Neutrophil (primary cell): ENCODE measurements around the gene ATP5ME.

Experiments
- H3K27ac ChIP-seq: fragments of 200-600 bp; sonication (generic); 2 replicates; pipeline ENCODE4 v1.5.1; 2016; ENCODE audit warnings: mild to moderate bottlenecking, moderate library complexity
- H3K27me3 ChIP-seq: fragments of 200-600 bp; sonication (generic); 2 replicates; pipeline ENCODE4 v1.6.0; 2016; ENCODE audit warnings: mild to moderate bottlenecking
- H3K36me3 ChIP-seq: fragments of 200-600 bp; sonication (generic); 2 replicates; pipeline ENCODE4 v1.5.1; 2017
- H3K4me1 ChIP-seq, 2 experiments: fragments of 200-600 bp in 1 of 2; sonication (generic) in 1 of 2; 1 replicate in 1 of 2; 2 replicates in 1 of 2; pipeline versions ENCODE4 v1.5.1 to v1.6.1; 2013 to 2016; ENCODE audit warnings: low read depth in 1 of 2, low read length in 1 of 2, mild to moderate bottlenecking in 1 of 2, moderate library complexity in 1 of 2; ENCODE audit not compliant: control insufficient read depth in 1 of 2, insufficient read depth in 1 of 2
- H3K4me3 ChIP-seq, 2 experiments: fragments of 200-600 bp in 1 of 2; sonication (generic) in 1 of 2; 1 replicate in 1 of 2; 2 replicates in 1 of 2; pipeline ENCODE4 v1.5.1; 2013 to 2016; ENCODE audit warnings: low read depth in 1 of 2, low read length in 1 of 2, mild to moderate bottlenecking in 1 of 2, moderate library complexity in 1 of 2
- H3K9me3 ChIP-seq: fragments of 200-600 bp; sonication (generic); 2 replicates; pipeline ENCODE4 v1.5.1; 2016
- CTCF ChIP-seq: fragments of 200-600 bp; sonication (generic); IDR thresholded peaks from 2 replicates; pipeline ENCODE4 v1.5.1; 2016; ENCODE audit warnings: antibody characterized with exemption

The ATP5ME gene

GRCh38 chr4:666436-666810 lies 7.7 kb downstream of the ATP5ME start:
- no peak overlapping the region for H3K27ac ChIP-seq
- TF ChIP-seq CTCF: no peak
- peaks cover 11% of the 10 kb centered on the region for H3K36me3 ChIP-seq
- H3K27me3 ChIP-seq: no peaks in the 10 kb centered on the region
- H3K9me3 ChIP-seq: no peaks in the 10 kb centered on the region
- H3K4me3 ChIP-seq: no peak overlapping the region
- peaks cover 4 to 10% of the 10 kb centered on the region in 2 experiments for H3K4me1 ChIP-seq

- Histone ChIP-seq H3K27me3 (no peaks in the 10 kb centered on the region), H3K36me3 (peaks cover 6% of the 10 kb centered on the region), H3K4me1 (peaks cover 4 to 10% of the 10 kb centered on the region in 2 experiments), H3K9me3 (no peaks in the 10 kb centered on the region), H3K27ac (no peak overlapping the region), H3K4me3 (no peak overlapping the region)
- TF ChIP-seq CTCF: no peak
Observed at GRCh38 chr4:665751-666435, 8.2 kb downstream of the ATP5ME start.

GRCh38 chr4:665381-665750 lies 8.7 kb downstream of the ATP5ME start:
- Histone ChIP-seq H3K27ac (no peak overlapping the region), H3K4me1 (peaks cover 4 to 10% of the 10 kb centered on the region in 2 experiments), H3K27me3 (no peaks in the 10 kb centered on the region), H3K36me3 (peaks cover under 1% of the 10 kb centered on the region), H3K9me3 (no peaks in the 10 kb centered on the region), H3K4me3 (no peak overlapping the region)
- no peak for TF ChIP-seq CTCF

- no peak for TF ChIP-seq CTCF
- Histone ChIP-seq H3K27ac (no peak overlapping the region), H3K4me1 (peaks cover 4 to 10% of the 10 kb centered on the region in 2 experiments), H3K27me3 (no peaks in the 10 kb centered on the region), H3K4me3 (no peak overlapping the region), H3K36me3 (no peaks in the 10 kb centered on the region), H3K9me3 (no peaks in the 10 kb centered on the region)
Observed at GRCh38 chr4:664713-665231, 9.3 kb downstream of the ATP5ME start.

- Histone ChIP-seq H3K27me3 (no peaks in the 10 kb centered on the region), H3K36me3 (no peaks in the 10 kb centered on the region)
Observed at GRCh38 chr4:663438-664428, 10.3 kb downstream of the ATP5ME start.

More at GRCh38 chr4:663438-664428, 10.3 kb downstream of the ATP5ME start:
- Histone ChIP-seq H3K4me1 (peaks cover 4 to 10% of the 10 kb centered on the region in 2 experiments), H3K4me3 (peak overlapping the region; percentile 73 to 75), H3K9me3 (no peaks in the 10 kb centered on the region), H3K27ac (peak overlapping the region; percentile 37)
- TF ChIP-seq CTCF: no peak
